GM19035 (cell line): ENCODE measurements around the gene SCART1.
"Not testable (repeated sequence)": the region's sequence is repeated elsewhere in the genome, so short reads cannot be mapped to it uniquely, and the experiment has no call there.

Experiments used
- ATAC-seq: cut with Tn5 transposase; IDR thresholded peaks from one replicate; pipeline ENCODE4 v1.9.1; 2021; ENCODE audit not compliant: unreplicated experiment

SCART1 gene

GRCh38 chr10:133469205-133469604 is 15.5 kb downstream of the SCART1 start:
- not testable (repeated sequence) for ATAC-seq

- no peak for ATAC-seq
Observed at GRCh38 chr10:133471300-133472109, 17.8 kb downstream of the SCART1 start.

- ATAC-seq = no peak
Observed at GRCh38 chr10:133473270-133473669, 19.5 kb downstream of the SCART1 start.

- no peak for ATAC-seq
Observed at GRCh38 chr10:133474027-133474426, 20.3 kb downstream of the SCART1 start.

- no peak for ATAC-seq
Observed at GRCh38 chr10:133474665-133475424, 21.1 kb downstream of the SCART1 start.

GRCh38 chr10:133475425-133475734 is 21.6 kb downstream of the SCART1 start:
- no peak for ATAC-seq

GRCh38 chr10:133475821-133476640 is 22.3 kb downstream of the SCART1 start:
- ATAC-seq = no peak

- ATAC-seq = no peak
Observed at GRCh38 chr10:133476641-133476990, 22.9 kb downstream of the SCART1 start.

- no peak for ATAC-seq
Observed at GRCh38 chr10:133481086-133481643, 27.4 kb downstream of the SCART1 start.

GRCh38 chr10:133481657-133482056 is 27.9 kb downstream of the SCART1 start:
- no peak for ATAC-seq

- no peak for ATAC-seq
Observed at GRCh38 chr10:133484818-133485217, 31.1 kb downstream of the SCART1 start.

GRCh38 chr10:133487085-133487484 is 33.3 kb downstream of the SCART1 start:
- ATAC-seq = no peak

GRCh38 chr10:133488354-133488753 is 34.6 kb downstream of the SCART1 start:
- no peak for ATAC-seq

- ATAC-seq = no peak
Observed at GRCh38 chr10:133489816-133490588, 36.3 kb downstream of the SCART1 start.

GRCh38 chr10:133493562-133493961 is 39.8 kb downstream of the SCART1 start:
- ATAC-seq = not testable (repeated sequence)

GRCh38 chr10:133497363-133497762 is 43.6 kb downstream of the SCART1 start:
- ATAC-seq = not testable (repeated sequence)

GRCh38 chr10:133499176-133499575 is 45.4 kb downstream of the SCART1 start:
- not testable (repeated sequence) for ATAC-seq

GRCh38 chr10:133500897-133501296 is 47.2 kb downstream of the SCART1 start:
- not testable (repeated sequence) for ATAC-seq

- no peak for ATAC-seq
Observed at GRCh38 chr10:133509700-133510099, 56.0 kb downstream of the SCART1 start.

GRCh38 chr10:133511408-133511807 is 57.7 kb downstream of the SCART1 start:
- ATAC-seq = no peak
